Measurements from ENCODE around the gene NFIA.

DNA sequence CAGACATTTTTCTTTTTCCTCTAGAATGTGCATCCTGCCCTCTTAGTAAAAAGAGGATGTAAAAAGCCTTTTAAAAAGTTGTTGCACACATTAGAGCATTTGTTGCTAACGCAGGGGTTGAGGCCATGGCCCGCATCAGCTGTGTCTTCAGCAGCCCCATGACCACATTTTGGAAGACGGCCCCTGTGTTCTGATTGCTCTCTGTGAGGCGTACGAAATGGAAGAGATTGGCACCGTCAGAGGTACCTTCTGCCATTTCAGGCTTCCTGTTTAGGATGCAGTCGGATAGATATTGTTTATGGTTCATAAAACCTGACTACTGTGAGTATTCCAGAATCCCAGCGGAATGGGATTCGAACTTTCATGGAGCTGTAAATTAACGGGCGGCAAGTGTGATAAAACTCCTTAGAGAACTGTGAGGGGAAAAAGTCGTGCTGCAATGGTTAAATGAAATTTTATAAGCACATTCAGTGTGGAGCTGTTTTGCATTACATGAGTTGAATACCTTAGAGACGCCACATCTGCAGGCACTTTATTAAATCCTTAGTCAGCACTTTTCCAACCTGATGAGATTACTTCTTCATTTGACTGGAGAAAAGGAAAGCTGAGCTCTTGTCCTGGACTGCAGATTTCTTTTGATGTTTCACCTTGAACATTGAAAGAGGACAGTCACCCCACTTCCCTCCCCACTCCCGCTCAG lies 368.7 kb downstream of the NFIA start:
- TF ChIP-seq, protein P1, sequence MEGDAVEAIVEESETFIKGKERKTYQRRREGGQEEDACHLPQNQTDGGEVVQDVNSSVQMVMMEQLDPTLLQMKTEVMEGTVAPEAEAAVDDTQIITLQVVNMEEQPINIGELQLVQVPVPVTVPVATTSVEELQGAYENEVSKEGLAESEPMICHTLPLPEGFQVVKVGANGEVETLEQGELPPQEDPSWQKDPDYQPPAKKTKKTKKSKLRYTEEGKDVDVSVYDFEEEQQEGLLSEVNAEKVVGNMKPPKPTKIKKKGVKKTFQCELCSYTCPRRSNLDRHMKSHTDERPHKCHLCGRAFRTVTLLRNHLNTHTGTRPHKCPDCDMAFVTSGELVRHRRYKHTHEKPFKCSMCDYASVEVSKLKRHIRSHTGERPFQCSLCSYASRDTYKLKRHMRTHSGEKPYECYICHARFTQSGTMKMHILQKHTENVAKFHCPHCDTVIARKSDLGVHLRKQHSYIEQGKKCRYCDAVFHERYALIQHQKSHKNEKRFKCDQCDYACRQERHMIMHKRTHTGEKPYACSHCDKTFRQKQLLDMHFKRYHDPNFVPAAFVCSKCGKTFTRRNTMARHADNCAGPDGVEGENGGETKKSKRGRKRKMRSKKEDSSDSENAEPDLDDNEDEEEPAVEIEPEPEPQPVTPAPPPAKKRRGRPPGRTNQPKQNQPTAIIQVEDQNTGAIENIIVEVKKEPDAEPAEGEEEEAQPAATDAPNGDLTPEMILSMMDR (conservative IDR thresholded peaks at IDR 0.05 in 1 of 2, IDR thresholded peaks at IDR 0.05 in 1 of 2; ENCODE audit: low read depth in 1 of 2, low read length in 2 of 2) = no peak
- TF ChIP-seq EZH2 (IDR thresholded peaks at IDR 0.05; ENCODE audit: low read length, missing control alignments) = no peak

All from fibroblast of lung (primary cell).